Measurements from ENCODE around the gene ZNF609. TPM values are rescaled to one million over a fixed set of nuclear protein-coding genes. Genes with fewer than 3 reads are reported as not detected.
A peak's percentile ranks its signal among the peaks of the same experiment; 100 is the strongest.

Gene ZNF609
- total and polyA plus RNA-seq, 2 of the 13 experiments (the other 11 are each of a cell fraction or from before 2014, with no cell fraction given): 8.9 to 9.9 TPM

- TF ChIP-seq ATF7-NPFF (CRISPR knock-in tag; IDR thresholded peaks at IDR 0.05; ENCODE audit: low read depth) (no peak), CSRNP1 (CRISPR knock-in tag; IDR thresholded peaks at IDR 0.05) (no peak), NFKBIZ (CRISPR knock-in tag; IDR thresholded peaks at IDR 0.05) (peak; percentile 66; the same call in 1 of the 2 replicates), ZNF557 (CRISPR knock-in tag; IDR thresholded peaks at IDR 0.05) (no peak), AKAP8 (CRISPR knock-in tag; IDR thresholded peaks at IDR 0.05) (no peak), SMARCE1 (IDR thresholded peaks at IDR 0.05; ENCODE audit: borderline replicate concordance) (no peak), HOXD1 (CRISPR knock-in tag; IDR thresholded peaks at IDR 0.05) (no peak), RFX5 (IDR thresholded peaks at IDR 0.05; ENCODE audit: low read depth, low read length) (no peak), BRD4 (CRISPR knock-in tag; IDR thresholded peaks at IDR 0.05) (no peak), ZMAT3 (CRISPR knock-in tag; conservative IDR thresholded peaks at IDR 0.05) (no peak; the same call in 1 of the 2 replicates), KAT7 (CRISPR knock-in tag; IDR thresholded peaks at IDR 0.05; ENCODE audit: borderline replicate concordance) (no peak), GRHL1 (CRISPR knock-in tag; conservative IDR thresholded peaks at IDR 0.05) (no peak), ATRX (CRISPR knock-in tag; IDR thresholded peaks at IDR 0.05; ENCODE audit: borderline replicate concordance) (no peak), DNMT1 (CRISPR knock-in tag; IDR thresholded peaks at IDR 0.05) (no peak), ZSCAN30 (CRISPR knock-in tag; IDR thresholded peaks at IDR 0.05) (no peak), SNAPC4 (CRISPR knock-in tag; IDR thresholded peaks at IDR 0.05) (no peak), SMARCC2 (IDR thresholded peaks at IDR 0.05) (no peak), MAZ (IDR thresholded peaks at IDR 0.05; ENCODE audit: borderline replicate concordance, low read depth, low read length) (no peak), MAZ (CRISPR knock-in tag; IDR thresholded peaks at IDR 0.05; ENCODE audit: low read depth) (no peak), TEF (CRISPR knock-in tag; IDR thresholded peaks at IDR 0.05) (no peak), PAX8 (CRISPR knock-in tag; IDR thresholded peaks at IDR 0.05; ENCODE audit: borderline replicate concordance) (no peak), ZBTB3 (CRISPR knock-in tag; IDR thresholded peaks at IDR 0.05; ENCODE audit: borderline replicate concordance, low read depth) (no peak)
Measured at GRCh38 chr15:64610257-64610919, 150.0 kb downstream of the ZNF609 start (continued).
